ENCODE measurements around the gene FES. TPM values are rescaled to one million over a fixed set of nuclear protein-coding genes. Genes with fewer than 3 reads are reported as not detected.
"Not testable (repeated sequence)": the region's sequence is repeated elsewhere in the genome, so short reads cannot be mapped to it uniquely, and the experiment has no call there.

Gene FES
- polyA plus RNA-seq, 1 experiment, result 5.5 TPM

DNA sequence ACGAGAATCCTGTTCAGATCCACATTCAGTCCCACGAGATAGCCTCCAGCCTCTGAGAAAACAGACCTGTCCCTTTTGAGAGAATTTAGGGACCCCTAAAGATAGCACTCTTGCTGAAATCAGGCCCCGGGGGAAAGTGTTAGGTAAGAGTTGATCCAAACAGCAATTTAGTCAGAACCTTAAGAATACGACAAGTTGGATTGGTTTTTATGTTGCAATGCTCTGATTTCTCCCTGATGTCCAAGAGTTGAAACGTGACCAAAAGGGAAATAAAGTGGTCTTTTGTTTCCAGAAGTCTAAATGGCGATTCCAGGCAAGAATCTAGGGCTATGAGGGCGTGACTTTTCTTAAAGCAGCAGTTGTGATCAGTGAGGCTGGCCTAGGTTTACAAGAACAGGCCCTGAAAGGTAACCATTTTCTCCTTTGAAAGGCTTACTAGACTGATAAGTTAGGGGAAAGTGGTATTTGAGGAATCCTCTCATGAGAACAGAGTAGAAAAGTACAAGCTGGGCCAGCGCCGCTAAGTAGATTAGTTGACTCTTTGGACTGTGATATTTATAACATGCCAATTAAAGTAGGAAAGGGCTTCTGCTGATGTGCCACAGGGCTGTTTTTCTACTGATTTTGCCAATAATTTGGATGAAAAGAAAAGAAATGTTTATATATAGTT is 23.7 kb downstream of the FES start:
- DNase-seq (ENCODE audit: low read depth, low spot score), result no peak
- ChIA-PET POLR2A (no interaction called here), CTCF (interaction anchor here (9.3 kb wide), 1 partner anchor 25 kb away, joined by 98 read pairs; the partner anchor contains the start of genes HDDC3 and UNC45A)
- H3K9me3 ChIP-seq (ENCODE audit: control insufficient read depth, insufficient read depth, low read length), result no peaks in the 10 kb centered on the region; the same call in 1 of the 2 replicates
- TF ChIP-seq, protein P1, sequence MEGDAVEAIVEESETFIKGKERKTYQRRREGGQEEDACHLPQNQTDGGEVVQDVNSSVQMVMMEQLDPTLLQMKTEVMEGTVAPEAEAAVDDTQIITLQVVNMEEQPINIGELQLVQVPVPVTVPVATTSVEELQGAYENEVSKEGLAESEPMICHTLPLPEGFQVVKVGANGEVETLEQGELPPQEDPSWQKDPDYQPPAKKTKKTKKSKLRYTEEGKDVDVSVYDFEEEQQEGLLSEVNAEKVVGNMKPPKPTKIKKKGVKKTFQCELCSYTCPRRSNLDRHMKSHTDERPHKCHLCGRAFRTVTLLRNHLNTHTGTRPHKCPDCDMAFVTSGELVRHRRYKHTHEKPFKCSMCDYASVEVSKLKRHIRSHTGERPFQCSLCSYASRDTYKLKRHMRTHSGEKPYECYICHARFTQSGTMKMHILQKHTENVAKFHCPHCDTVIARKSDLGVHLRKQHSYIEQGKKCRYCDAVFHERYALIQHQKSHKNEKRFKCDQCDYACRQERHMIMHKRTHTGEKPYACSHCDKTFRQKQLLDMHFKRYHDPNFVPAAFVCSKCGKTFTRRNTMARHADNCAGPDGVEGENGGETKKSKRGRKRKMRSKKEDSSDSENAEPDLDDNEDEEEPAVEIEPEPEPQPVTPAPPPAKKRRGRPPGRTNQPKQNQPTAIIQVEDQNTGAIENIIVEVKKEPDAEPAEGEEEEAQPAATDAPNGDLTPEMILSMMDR (IDR thresholded peaks at IDR 0.05; ENCODE audit: low read depth, low read length), result no peak
- no peak overlapping the region for H3K27ac ChIP-seq (ENCODE audit: low read depth, low read length)
- no peak overlapping the region for H3K4me3 ChIP-seq (ENCODE audit: low read depth, low read length)
- no peaks in the 10 kb centered on the region for H3K27me3 ChIP-seq (ENCODE audit: control insufficient read depth, insufficient read depth, low read length)

DNA sequence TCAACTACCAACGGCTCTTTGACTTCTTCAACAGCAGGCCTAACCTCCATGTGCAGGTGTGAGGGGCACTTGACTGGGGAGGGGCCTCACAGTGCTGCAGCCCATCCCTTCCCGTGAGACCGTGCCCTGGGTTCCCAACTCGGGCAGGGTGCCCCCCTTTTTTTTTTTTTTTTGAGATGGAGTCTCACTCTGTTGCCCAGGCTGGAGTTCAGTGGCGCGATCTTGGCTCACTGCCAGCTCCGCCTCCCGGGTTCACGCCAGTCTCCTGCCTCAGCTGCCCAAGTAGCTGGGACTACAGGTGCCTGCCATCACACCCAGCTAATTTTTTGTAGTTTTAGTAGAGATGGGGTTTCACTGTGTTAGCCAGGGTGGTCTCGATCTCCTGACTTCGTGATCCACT is 25.1 kb downstream of the FES start:
- H3K27ac ChIP-seq (ENCODE audit: low read depth, low read length); H3K27me3 ChIP-seq (ENCODE audit: control insufficient read depth, insufficient read depth, low read length); H3K4me3 ChIP-seq (ENCODE audit: low read depth, low read length); H3K9me3 ChIP-seq (ENCODE audit: control insufficient read depth, insufficient read depth, low read length); DNase-seq (ENCODE audit: low read depth, low spot score); POLR2A ChIA-PET: not testable (repeated sequence)
- CTCF ChIA-PET, result interaction anchor here (0.6 kb wide), 1 partner anchor 24 kb away, joined by 5 read pairs; no protein-coding TSS in a partner anchor

DNA sequence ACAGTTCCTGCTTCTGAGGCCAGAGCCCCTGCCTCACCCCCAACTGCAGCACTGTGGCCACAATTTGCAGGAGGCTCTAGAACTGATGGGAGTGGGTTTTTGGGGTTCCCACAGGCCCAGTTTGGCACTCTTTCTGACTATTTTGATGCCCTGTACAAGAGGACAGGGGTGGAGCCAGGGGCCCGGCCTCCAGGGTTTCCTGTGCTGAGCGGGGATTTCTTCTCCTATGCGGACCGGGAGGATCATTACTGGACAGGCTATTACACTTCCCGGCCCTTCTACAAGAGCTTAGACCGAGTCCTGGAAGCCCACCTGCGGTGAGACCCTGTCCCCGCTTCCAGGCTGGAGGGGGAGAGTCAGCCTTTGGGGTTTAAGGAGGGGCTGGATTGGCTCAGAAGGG is 25.7 kb downstream of the FES start:
- TF ChIP-seq, protein P1 (IDR thresholded peaks at IDR 0.05; ENCODE audit: low read depth, low read length), result no peak
- CTCF ChIA-PET, result no interaction called here
- POLR2A ChIA-PET, result no interaction called here
- Histone ChIP-seq H3K27ac (ENCODE audit: low read depth, low read length) (no peak overlapping the region), H3K27me3 (ENCODE audit: control insufficient read depth, insufficient read depth, low read length) (no peaks in the 10 kb centered on the region), H3K9me3 (ENCODE audit: control insufficient read depth, insufficient read depth, low read length) (no peaks in the 10 kb centered on the region; the same call in 1 of the 2 replicates), H3K4me3 (ENCODE audit: low read depth, low read length) (no peak overlapping the region)
- DNase-seq (ENCODE audit: low read depth, low spot score), result no peak

DNA sequence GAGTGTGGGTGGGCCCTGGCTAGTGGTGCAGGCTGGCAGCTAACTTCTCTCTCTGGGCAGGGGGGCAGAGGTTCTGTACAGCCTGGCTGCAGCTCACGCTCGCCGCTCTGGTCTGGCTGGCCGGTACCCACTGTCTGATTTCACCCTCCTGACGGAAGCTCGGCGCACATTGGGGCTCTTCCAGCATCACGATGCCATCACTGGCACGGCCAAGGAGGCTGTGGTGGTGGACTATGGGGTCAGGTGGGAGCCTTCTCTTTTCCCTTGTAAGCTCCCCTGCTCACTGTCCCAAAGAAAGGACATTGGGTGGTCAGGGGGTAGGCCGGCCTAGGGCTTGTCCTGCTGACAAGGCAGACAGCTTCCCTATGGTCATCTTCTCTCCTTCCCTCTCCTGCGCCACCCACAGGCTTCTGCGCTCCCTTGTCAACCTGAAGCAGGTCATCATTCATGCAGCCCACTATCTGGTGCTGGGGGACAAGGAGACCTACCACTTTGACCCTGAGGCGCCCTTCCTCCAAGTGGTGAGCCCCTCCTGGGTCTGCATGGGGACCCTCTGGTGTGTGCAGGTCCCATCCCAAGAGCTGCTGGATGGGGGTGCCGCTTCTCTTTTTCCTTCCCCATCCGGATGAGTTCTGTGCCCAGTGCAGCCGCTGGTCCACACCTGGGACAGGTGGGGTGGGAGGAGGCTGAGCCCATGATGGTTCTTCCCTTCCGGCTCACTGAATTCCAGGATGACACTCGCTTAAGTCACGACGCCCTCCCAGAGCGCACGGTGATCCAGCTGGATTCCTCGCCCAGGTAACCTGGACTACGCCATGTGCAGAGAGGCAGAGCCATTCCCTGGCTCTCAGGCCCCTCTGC is 26.4 kb downstream of the FES start:
- CTCF ChIA-PET, result no interaction called here
- H3K27me3 ChIP-seq (ENCODE audit: control insufficient read depth, insufficient read depth, low read length), result no peaks in the 10 kb centered on the region
- no peak overlapping the region for H3K4me3 ChIP-seq (ENCODE audit: low read depth, low read length)
- no peak for DNase-seq (ENCODE audit: low read depth, low spot score)
- no peaks in the 10 kb centered on the region; the same call in 1 of the 2 replicates for H3K9me3 ChIP-seq (ENCODE audit: control insufficient read depth, insufficient read depth, low read length)
- H3K27ac ChIP-seq (ENCODE audit: low read depth, low read length), result no peak overlapping the region
- TF ChIP-seq, protein P1 (IDR thresholded peaks at IDR 0.05; ENCODE audit: low read depth, low read length), result no peak
- POLR2A ChIA-PET, result no interaction called here

DNA sequence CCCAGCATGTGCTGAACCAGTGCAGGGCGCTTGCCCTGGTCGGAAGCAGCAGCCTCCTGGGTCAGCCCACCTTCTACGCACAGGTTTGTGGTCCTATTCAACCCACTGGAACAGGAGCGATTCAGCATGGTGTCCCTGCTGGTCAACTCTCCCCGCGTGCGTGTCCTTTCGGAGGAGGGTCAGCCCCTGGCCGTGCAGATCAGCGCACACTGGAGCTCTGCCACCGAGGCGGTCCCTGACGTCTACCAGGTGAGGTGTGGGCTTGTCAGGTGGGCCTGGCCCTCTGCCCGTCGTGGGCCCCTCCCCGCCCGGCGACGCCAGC is 27.0 kb downstream of the FES start:
- DNase-seq (ENCODE audit: low read depth, low spot score), result no peak
- Histone ChIP-seq H3K9me3 (ENCODE audit: control insufficient read depth, insufficient read depth, low read length) (no peaks in the 10 kb centered on the region; the same call in 1 of the 2 replicates), H3K27ac (ENCODE audit: low read depth, low read length) (no peak overlapping the region), H3K27me3 (ENCODE audit: control insufficient read depth, insufficient read depth, low read length) (no peaks in the 10 kb centered on the region), H3K4me3 (ENCODE audit: low read depth, low read length) (no peak overlapping the region)
- CTCF ChIA-PET, result interaction anchor here (0.7 kb wide), 1 partner anchor 618 kb away, joined by 4 read pairs; no protein-coding TSS in a partner anchor
- TF ChIP-seq, protein P1 (IDR thresholded peaks at IDR 0.05; ENCODE audit: low read depth, low read length), result no peak
- POLR2A ChIA-PET, result no interaction called here

Measured in AG04450 (cell line).